MM.1S (cell line): Measurements from ENCODE around the gene CELA2B.

Experiments used
- EZH2 ChIP-seq: fragments of 300-600 bp; sonication (generic); optimal IDR thresholded peaks from 2 replicates; pipeline ENCODE3; 2017; ENCODE audit warnings: low read depth, mild to moderate bottlenecking, antibody characterized with exemption, low read length, mixed read lengths
- TF ChIP-seq, protein P1 (sequence below): fragments of 300-600 bp; sonication (generic); IDR thresholded peaks from 2 replicates; pipeline ENCODE4 v1.5.1; 2016; ENCODE audit warnings: antibody characterized with exemption, low read length, mixed read lengths

DNA sequence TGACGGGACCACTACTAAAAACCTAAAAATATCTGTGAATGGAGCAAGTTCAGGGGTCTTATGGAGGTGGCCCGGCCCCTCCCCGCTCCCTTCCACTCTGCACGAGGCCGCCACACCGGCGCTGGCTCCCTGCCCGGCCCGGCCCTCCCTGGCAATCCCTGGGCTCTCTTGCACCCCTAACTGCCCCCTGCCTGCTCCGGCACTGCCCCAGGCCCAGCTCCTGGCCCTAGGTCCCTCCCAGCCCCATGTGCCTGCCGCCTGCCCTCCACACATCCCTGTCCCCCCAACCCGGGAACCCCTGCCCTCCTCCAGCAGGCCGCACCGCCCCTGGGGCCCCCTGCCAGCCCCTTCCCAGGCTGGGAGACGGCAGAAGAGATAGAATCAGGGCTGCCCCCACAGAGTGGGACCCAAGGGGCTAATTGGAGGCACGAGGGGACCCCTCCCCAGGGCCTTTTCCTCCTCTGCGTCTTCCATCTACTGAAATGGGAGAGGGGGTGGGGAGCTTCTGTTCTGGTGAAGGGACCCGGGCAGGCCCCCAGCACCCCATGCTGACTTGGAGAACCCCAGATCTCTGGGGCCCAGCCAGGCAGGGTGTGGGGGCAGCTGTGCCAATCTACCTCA is 47.0 kb upstream of the CELA2B start:
- TF ChIP-seq, protein P1, sequence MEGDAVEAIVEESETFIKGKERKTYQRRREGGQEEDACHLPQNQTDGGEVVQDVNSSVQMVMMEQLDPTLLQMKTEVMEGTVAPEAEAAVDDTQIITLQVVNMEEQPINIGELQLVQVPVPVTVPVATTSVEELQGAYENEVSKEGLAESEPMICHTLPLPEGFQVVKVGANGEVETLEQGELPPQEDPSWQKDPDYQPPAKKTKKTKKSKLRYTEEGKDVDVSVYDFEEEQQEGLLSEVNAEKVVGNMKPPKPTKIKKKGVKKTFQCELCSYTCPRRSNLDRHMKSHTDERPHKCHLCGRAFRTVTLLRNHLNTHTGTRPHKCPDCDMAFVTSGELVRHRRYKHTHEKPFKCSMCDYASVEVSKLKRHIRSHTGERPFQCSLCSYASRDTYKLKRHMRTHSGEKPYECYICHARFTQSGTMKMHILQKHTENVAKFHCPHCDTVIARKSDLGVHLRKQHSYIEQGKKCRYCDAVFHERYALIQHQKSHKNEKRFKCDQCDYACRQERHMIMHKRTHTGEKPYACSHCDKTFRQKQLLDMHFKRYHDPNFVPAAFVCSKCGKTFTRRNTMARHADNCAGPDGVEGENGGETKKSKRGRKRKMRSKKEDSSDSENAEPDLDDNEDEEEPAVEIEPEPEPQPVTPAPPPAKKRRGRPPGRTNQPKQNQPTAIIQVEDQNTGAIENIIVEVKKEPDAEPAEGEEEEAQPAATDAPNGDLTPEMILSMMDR = no peak
- no peak for TF ChIP-seq EZH2
